ENCODE results near the gene GPN2.

GPN2 gene

DNA sequence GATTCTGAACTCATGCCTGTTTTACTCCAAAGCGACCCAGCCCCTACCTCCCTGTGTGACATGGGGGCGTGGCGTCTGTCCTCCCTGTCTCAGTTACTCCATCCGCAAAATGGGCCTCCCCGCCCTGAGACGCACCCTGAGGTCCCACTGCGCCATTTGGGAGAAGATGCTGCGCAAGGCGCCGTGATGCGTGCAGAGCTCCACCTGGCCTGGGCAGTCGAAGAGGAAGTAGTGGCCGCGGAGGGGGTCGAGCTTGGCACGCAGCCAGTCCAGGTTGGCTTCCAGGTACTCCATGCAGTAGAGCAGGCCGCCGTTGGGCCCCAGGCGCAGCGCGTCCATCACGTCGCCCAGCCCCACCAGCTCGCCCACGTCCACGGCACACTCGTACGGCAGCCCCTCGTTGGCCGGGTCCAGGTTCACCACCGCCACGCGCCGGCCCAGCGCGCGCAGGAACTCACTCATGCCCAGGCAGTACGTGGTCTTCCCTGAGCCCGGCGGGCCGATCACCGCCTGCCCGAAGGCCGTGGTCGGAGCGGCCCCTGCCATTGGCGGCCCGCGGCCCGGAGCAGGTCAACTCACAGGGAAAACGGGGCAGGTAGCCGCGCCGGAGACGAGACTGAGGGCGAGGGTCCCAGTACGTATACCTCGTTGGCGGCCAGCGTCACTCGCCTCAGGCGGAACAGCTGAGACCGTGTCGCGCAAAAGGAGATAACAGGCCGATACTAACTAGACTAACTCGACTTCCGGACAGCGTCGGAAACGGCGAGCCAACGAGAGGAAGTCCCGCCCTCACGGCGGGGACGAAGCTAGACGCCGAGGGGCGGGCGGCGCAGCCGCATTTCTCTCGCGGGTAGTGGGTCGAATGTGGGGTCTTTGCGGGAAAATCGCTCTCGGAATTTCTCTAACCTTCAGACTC is at the start of gene GPN2:
GPN2 (minus strand) TSS at position 733 of the 916 bp plus-strand sequence; CDS start at position 546, 187 bp downstream.
- H3K27ac ChIP-seq (ENCODE audit: low read depth, low read length): peak within 1 kb of the TSS; percentile 95
- H3K4me1 ChIP-seq (ENCODE audit: control insufficient read depth, insufficient read depth, low read length): peaks cover 9% of the 10 kb centered on the region
- H3K36me3 ChIP-seq (ENCODE audit: control insufficient read depth, insufficient read depth, low read length): peaks cover 31% of the 10 kb centered on the region
- peak within 1 kb of the TSS; percentile 96 for H3K4me3 ChIP-seq (ENCODE audit: low read length)
- no peaks in the 10 kb centered on the region for H3K27me3 ChIP-seq (ENCODE audit: control insufficient read depth, insufficient read depth, low read length)
- H3K9ac ChIP-seq (ENCODE audit: low read length): peak within 1 kb of the TSS; percentile 95

DNA sequence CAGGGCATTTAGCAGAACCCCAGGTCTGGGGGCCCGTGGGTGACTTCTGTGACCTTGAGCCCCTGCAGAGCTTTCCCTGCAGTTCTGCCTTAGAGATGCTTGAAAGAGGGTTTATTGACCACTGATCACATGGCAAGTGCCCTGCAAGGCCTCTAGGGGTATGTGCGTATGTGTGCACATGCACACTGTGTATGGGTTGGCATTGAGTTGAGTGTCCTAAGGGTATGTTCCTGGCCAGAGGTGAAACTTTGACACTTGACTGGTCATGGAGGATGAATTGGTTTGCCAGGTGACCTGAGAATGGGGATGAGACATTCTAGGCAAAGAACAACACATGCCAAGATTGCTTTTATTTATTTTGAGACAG is 48.6 kb upstream of the GPN2 start:
- no peak overlapping the region for H3K4me3 ChIP-seq (ENCODE audit: low read length)
- no peaks in the 10 kb centered on the region for H3K4me1 ChIP-seq (ENCODE audit: control insufficient read depth, insufficient read depth, low read length)
- no peak overlapping the region for H3K9ac ChIP-seq (ENCODE audit: low read length)
- no peak overlapping the region for H3K27ac ChIP-seq (ENCODE audit: low read depth, low read length)
- peaks cover 11% of the 10 kb centered on the region for H3K36me3 ChIP-seq (ENCODE audit: control insufficient read depth, insufficient read depth, low read length)
- no peaks in the 10 kb centered on the region for H3K27me3 ChIP-seq (ENCODE audit: control insufficient read depth, insufficient read depth, low read length)

- no peak overlapping the region for H3K4me3 ChIP-seq (ENCODE audit: low read length)
- no peak overlapping the region for H3K9ac ChIP-seq (ENCODE audit: low read length)
- H3K27me3 ChIP-seq (ENCODE audit: control insufficient read depth, insufficient read depth, low read length): no peaks in the 10 kb centered on the region
- peaks cover 7% of the 10 kb centered on the region for H3K36me3 ChIP-seq (ENCODE audit: control insufficient read depth, insufficient read depth, low read length)
- no peaks in the 10 kb centered on the region for H3K4me1 ChIP-seq (ENCODE audit: control insufficient read depth, insufficient read depth, low read length)
- H3K27ac ChIP-seq (ENCODE audit: low read depth, low read length): no peak overlapping the region
These were observed 48.0 kb upstream of the GPN2 start for GRCh38 chr1:26938004-26938658.

- no peaks in the 10 kb centered on the region for H3K27me3 ChIP-seq (ENCODE audit: control insufficient read depth, insufficient read depth, low read length)
- no peaks in the 10 kb centered on the region for H3K36me3 ChIP-seq (ENCODE audit: control insufficient read depth, insufficient read depth, low read length)
- H3K4me1 ChIP-seq (ENCODE audit: control insufficient read depth, insufficient read depth, low read length): no peaks in the 10 kb centered on the region
- no peak overlapping the region for H3K27ac ChIP-seq (ENCODE audit: low read depth, low read length)
- H3K9ac ChIP-seq (ENCODE audit: low read length): no peak overlapping the region
- H3K4me3 ChIP-seq (ENCODE audit: low read length): no peak overlapping the region
These were observed 46.7 kb upstream of the GPN2 start for GRCh38 chr1:26936823-26937222.

DNA sequence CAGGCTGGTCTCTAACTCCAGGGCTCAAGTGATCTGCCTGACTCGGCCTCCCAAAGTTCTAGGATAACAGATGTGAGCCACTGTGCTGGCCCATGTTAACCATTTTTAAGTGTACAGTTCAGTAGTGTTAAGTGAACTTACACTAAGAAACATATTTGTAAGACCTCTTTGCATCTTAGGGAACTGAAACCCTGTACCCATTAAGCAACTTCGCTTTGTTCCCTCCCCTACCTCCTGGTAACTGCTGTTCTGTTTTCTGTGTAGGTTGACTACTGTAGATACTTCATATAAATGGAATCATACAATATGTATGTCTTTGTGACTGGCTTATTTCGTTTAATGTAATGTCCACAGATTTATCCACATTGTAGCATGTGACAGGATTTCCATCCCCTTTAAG is 42.4 kb upstream of the GPN2 start:
- Histone ChIP-seq H3K27ac (ENCODE audit: low read depth, low read length) (no peak overlapping the region), H3K9ac (ENCODE audit: low read length) (no peak overlapping the region)

DNA sequence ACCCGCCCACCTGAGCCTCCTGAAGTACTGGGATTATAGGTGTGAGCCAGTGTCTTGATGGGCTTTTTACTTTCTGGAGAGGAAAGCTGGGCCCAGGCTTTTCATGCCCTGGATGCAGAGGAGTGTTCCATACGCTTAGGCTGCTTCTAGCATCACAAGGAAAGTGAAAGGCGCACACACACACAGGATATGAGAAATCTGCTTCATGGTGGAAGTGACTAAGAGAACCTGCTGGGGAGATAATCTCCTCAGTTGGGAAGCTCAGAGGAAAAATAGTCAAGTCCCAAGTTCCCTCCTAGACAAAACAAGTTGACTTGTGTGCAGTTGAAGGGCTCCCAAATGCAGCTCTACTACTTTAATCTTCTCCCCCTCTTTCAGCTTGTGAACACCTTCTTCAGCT is 33.6 kb upstream of the GPN2 start:
- Histone ChIP-seq H3K4me1 (ENCODE audit: control insufficient read depth, insufficient read depth, low read length) (peaks cover 11% of the 10 kb centered on the region), H3K4me3 (ENCODE audit: low read length) (no peak overlapping the region), H3K27me3 (ENCODE audit: control insufficient read depth, insufficient read depth, low read length) (no peaks in the 10 kb centered on the region), H3K27ac (ENCODE audit: low read depth, low read length) (no peak overlapping the region), H3K36me3 (ENCODE audit: control insufficient read depth, insufficient read depth, low read length) (peaks cover 12% of the 10 kb centered on the region), H3K9ac (ENCODE audit: low read length) (no peak overlapping the region)

More for the DNA sequence above, 42.4 kb upstream of the GPN2 start:
- no peaks in the 10 kb centered on the region for H3K4me1 ChIP-seq (ENCODE audit: control insufficient read depth, insufficient read depth, low read length)
- H3K27me3 ChIP-seq (ENCODE audit: control insufficient read depth, insufficient read depth, low read length): no peaks in the 10 kb centered on the region
- no peak overlapping the region for H3K4me3 ChIP-seq (ENCODE audit: low read length)
- H3K36me3 ChIP-seq (ENCODE audit: control insufficient read depth, insufficient read depth, low read length): peaks cover 5% of the 10 kb centered on the region

DNA sequence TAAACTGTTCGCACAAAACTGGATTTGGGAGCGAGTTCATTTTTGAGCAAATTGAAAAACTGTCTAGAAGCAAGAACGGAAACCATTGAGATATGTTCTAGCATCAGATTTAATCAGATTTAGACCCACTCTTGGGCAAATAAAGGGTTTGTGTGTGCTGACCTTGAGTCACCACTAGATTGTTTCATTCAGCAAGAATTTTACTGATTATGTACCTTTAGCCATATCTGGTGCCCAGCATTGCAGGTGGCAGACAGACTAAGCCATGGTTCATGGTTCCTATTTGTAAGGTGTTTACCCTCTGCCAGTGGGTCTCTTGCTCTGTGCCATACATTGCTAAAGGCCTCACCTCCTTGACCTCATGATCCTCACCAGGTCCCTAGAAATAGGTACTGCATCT is 32.8 kb upstream of the GPN2 start:
- no peaks in the 10 kb centered on the region for H3K27me3 ChIP-seq (ENCODE audit: control insufficient read depth, insufficient read depth, low read length)
- no peak overlapping the region for H3K27ac ChIP-seq (ENCODE audit: low read depth, low read length)
- H3K4me3 ChIP-seq (ENCODE audit: low read length): peak overlapping the region; percentile 92
- H3K4me1 ChIP-seq (ENCODE audit: control insufficient read depth, insufficient read depth, low read length): peaks cover 11% of the 10 kb centered on the region
- H3K9ac ChIP-seq (ENCODE audit: low read length): no peak overlapping the region
- peaks cover 7% of the 10 kb centered on the region for H3K36me3 ChIP-seq (ENCODE audit: control insufficient read depth, insufficient read depth, low read length)

- no peak overlapping the region for H3K27ac ChIP-seq (ENCODE audit: low read depth, low read length)
- no peaks in the 10 kb centered on the region for H3K27me3 ChIP-seq (ENCODE audit: control insufficient read depth, insufficient read depth, low read length)
- peaks cover 7% of the 10 kb centered on the region for H3K36me3 ChIP-seq (ENCODE audit: control insufficient read depth, insufficient read depth, low read length)
- peak overlapping the region; percentile 69 for H3K9ac ChIP-seq (ENCODE audit: low read length)
- peak overlapping the region; percentile 92 for H3K4me3 ChIP-seq (ENCODE audit: low read length)
- peaks cover 11% of the 10 kb centered on the region for H3K4me1 ChIP-seq (ENCODE audit: control insufficient read depth, insufficient read depth, low read length)
These were observed 32.3 kb upstream of the GPN2 start for GRCh38 chr1:26922431-26922729.

- Histone ChIP-seq H3K36me3 (ENCODE audit: control insufficient read depth, insufficient read depth, low read length) (peaks cover 7% of the 10 kb centered on the region), H3K27ac (ENCODE audit: low read depth, low read length) (peak within 1 kb of the TSS; percentile 88), H3K4me3 (ENCODE audit: low read length) (peak within 1 kb of the TSS; percentile 92), H3K27me3 (ENCODE audit: control insufficient read depth, insufficient read depth, low read length) (no peaks in the 10 kb centered on the region), H3K9ac (ENCODE audit: low read length) (peak within 1 kb of the TSS; percentile 69), H3K4me1 (ENCODE audit: control insufficient read depth, insufficient read depth, low read length) (peaks cover 11% of the 10 kb centered on the region)
These were observed 31.7 kb upstream of the GPN2 start, which contains the start of gene NUDC for GRCh38 chr1:26921540-26922430. Gene NUDC (plus strand): TSS chr1:26921743. CDS start chr1:26921849, 106 bp downstream.

GRCh38 chr1:26921126-26921539 is 31.1 kb upstream of the GPN2 start:
- Histone ChIP-seq H3K4me3 (ENCODE audit: low read length) (peak overlapping the region; percentile 92), H3K36me3 (ENCODE audit: control insufficient read depth, insufficient read depth, low read length) (peaks cover 7% of the 10 kb centered on the region), H3K27ac (ENCODE audit: low read depth, low read length) (peak overlapping the region; percentile 88), H3K27me3 (ENCODE audit: control insufficient read depth, insufficient read depth, low read length) (no peaks in the 10 kb centered on the region), H3K4me1 (ENCODE audit: control insufficient read depth, insufficient read depth, low read length) (peaks cover 11% of the 10 kb centered on the region), H3K9ac (ENCODE audit: low read length) (no peak overlapping the region)

DNA sequence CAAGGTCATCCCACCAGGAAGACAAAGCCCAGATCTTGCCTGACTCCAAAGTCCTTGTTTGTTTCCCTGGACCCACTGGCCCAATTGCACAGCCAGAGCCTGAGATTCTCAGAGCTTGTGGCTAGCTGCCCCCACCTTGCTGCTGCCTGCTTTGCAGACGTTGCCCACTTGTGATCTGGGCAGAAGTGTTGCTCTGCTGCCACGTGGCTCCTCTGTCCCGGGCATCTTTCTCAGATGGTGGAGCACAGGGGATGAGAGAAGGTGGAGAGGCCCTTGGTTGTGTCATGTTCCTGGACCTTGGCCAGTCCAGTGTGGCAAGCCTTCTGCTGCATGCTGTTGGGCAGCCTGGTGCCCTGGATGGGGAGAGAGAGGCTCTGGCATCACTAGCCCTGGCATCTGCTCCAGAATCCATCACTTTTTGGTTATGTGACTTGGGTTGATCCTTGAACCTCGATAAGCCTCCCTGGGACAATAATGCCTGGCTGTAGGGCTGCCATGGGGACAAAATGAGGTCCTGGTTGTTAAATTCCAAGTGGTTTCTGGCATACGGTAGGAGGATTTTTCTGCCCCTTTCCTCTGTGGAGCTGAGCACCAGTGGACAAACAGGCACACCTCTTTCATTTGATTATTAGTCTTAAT is 25.2 kb upstream of the GPN2 start:
- no peak overlapping the region for H3K4me3 ChIP-seq (ENCODE audit: low read length)
- no peaks in the 10 kb centered on the region for H3K4me1 ChIP-seq (ENCODE audit: control insufficient read depth, insufficient read depth, low read length)
- H3K9ac ChIP-seq (ENCODE audit: low read length): no peak overlapping the region
- H3K36me3 ChIP-seq (ENCODE audit: control insufficient read depth, insufficient read depth, low read length): no peaks in the 10 kb centered on the region
- H3K27ac ChIP-seq (ENCODE audit: low read depth, low read length): no peak overlapping the region
- no peaks in the 10 kb centered on the region for H3K27me3 ChIP-seq (ENCODE audit: control insufficient read depth, insufficient read depth, low read length)
